AG04450 (cell line): ENCODE results near the gene KRTAP5-4. TPM values are rescaled to one million over a fixed set of nuclear protein-coding genes. Genes with fewer than 3 reads are reported as not detected.
"Not testable (repeated sequence)": the region's sequence is repeated elsewhere in the genome, so short reads cannot be mapped to it uniquely, and the experiment has no call there.

Experiments
- CTCF ChIA-PET: fragments of 300-600, 350-600 bp; formaldehyde crosslinking; extraction: SDS; loops from one replicate; lab custom pipeline; 2022; ENCODE audit warnings: antibody characterized with exemption, inconsistent platforms; lab: Charles Lee
- POLR2A ChIA-PET: fragments of 350-600 bp; formaldehyde crosslinking; extraction: SDS; loops from one replicate; lab custom pipeline; 2021; ENCODE audit warnings: antibody characterized with exemption, inconsistent platforms; lab: Yijun Ruan, JAX
- DNase-seq: peaks from one replicate; pipeline ENCODE4 v3.0.0-alpha.2; 2011; ENCODE audit warnings: low read depth, low spot score
- H3K27ac ChIP-seq: one replicate; pipeline ENCODE4 v1.5.1; 2012; ENCODE audit warnings: low read depth, low read length, control low read depth
- H3K27me3 ChIP-seq: one replicate; pipeline ENCODE4 v1.6.0; 2012; ENCODE audit warnings: low read length; ENCODE audit not compliant: control insufficient read depth, insufficient read depth
- H3K4me3 ChIP-seq: 2 replicates; pipeline ENCODE4 v1.5.1; 2011; ENCODE audit warnings: mild to moderate bottlenecking, low read depth, low read length, control low read depth
- H3K9me3 ChIP-seq: 2 replicates; pipeline ENCODE4 v1.5.1; 2012; ENCODE audit warnings: low read length; ENCODE audit not compliant: control insufficient read depth, insufficient read depth
- polyA plus RNA-seq: library from polyadenylated mRNA; depleted of rRNA; stranded (reverse); fragments of >200 nt; gene quantifications from 2 replicates; pipeline ENCODE4 v1.2.3, GENCODE V29; 2011
- TF ChIP-seq, protein P1 (sequence below): IDR thresholded peaks from 2 replicates; pipeline ENCODE4 v1.5.1; 2011; ENCODE audit warnings: low read depth, low read length, control low read depth, inconsistent platforms

Gene KRTAP5-4
- polyA plus RNA-seq, 1 experiment, result not detected

DNA sequence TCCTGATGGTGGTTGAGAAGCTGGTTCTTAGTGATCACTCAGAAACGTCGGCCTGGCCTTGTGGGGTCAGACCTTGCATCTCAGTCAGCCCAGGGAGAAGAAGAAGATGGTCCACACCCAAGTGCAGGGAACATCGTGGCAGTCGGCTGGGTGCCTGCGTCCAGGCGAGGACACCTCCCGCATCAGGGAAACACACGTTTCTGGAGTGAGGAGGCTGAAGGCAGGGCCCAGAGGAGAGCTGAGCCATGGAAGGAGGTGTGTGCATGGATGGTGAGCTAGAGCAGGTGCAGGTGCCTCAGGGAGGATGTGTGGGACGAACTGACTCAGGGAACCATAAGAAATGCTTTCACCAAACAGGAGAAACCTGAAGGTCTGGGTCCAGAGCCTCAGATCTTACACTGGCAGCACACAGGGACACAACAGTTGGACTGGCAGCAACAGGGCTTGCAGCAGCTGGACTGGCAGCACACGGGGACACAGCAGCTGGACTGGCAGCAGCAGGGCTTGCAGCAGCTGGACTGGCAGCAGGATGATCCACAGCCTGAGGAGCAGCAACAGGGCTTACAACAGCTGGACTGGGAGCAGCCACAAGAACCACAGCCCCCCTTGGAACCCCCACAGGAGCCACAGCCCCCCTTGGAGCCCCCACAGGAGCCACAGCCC is 24.5 kb downstream of the KRTAP5-4 start:
- peaks cover 37% of the 10 kb centered on the region for H3K27me3 ChIP-seq
- no peak overlapping the region for H3K27ac ChIP-seq
- POLR2A ChIA-PET, result interaction anchor here (0.6 kb wide), 1 partner anchor 21 kb away, joined by 3 read pairs; no protein-coding TSS in a partner anchor
- H3K4me3 ChIP-seq, result no peak overlapping the region
- DNase-seq, result no peak
- TF ChIP-seq, protein P1, sequence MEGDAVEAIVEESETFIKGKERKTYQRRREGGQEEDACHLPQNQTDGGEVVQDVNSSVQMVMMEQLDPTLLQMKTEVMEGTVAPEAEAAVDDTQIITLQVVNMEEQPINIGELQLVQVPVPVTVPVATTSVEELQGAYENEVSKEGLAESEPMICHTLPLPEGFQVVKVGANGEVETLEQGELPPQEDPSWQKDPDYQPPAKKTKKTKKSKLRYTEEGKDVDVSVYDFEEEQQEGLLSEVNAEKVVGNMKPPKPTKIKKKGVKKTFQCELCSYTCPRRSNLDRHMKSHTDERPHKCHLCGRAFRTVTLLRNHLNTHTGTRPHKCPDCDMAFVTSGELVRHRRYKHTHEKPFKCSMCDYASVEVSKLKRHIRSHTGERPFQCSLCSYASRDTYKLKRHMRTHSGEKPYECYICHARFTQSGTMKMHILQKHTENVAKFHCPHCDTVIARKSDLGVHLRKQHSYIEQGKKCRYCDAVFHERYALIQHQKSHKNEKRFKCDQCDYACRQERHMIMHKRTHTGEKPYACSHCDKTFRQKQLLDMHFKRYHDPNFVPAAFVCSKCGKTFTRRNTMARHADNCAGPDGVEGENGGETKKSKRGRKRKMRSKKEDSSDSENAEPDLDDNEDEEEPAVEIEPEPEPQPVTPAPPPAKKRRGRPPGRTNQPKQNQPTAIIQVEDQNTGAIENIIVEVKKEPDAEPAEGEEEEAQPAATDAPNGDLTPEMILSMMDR, result no peak
- CTCF ChIA-PET, result interaction anchor here (0.7 to 2.3 kb wide), 2 partner anchors 16 to 51 kb away, joined by 3 to 8 read pairs; no protein-coding TSS in a partner anchor
- H3K9me3 ChIP-seq, result no peaks in the 10 kb centered on the region

DNA sequence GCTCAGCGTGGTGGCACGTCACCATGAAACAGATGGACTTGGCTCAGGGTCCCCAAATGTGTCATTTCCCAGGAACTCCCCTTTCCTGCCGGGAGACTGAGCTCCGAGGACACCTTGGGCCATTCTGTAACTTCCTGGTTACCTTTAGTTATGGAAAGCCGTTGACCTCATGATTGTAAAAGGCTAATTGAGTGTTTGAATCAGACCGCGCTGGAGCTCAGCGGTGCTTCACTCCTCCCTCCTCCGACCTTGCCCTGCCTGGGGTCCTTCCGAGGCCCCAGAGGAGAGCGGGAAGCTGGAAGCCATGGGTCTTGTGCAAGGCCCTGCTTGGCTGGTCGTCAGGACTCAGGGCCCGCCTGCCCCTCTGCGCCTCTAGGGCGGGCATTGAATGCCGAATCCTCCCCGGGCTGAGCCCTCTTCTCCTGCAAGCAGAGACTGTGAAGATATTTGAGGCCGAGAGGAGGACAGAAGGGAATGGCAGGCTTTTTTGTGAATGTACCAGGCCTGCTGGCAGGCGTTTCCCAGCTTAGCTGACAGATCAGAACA is 25.3 kb downstream of the KRTAP5-4 start:
- CTCF ChIA-PET, result interaction anchor here (0.8 to 2.3 kb wide), 4 partner anchors 21 to 55 kb away, joined by 3 to 15 read pairs (median 6); no protein-coding TSS in a partner anchor
- DNase-seq, POLR2A ChIA-PET, H3K4me3 ChIP-seq, H3K9me3 ChIP-seq, H3K27ac ChIP-seq: not testable (repeated sequence)
- H3K27me3 ChIP-seq, result peaks cover 42% of the 10 kb centered on the region

DNA sequence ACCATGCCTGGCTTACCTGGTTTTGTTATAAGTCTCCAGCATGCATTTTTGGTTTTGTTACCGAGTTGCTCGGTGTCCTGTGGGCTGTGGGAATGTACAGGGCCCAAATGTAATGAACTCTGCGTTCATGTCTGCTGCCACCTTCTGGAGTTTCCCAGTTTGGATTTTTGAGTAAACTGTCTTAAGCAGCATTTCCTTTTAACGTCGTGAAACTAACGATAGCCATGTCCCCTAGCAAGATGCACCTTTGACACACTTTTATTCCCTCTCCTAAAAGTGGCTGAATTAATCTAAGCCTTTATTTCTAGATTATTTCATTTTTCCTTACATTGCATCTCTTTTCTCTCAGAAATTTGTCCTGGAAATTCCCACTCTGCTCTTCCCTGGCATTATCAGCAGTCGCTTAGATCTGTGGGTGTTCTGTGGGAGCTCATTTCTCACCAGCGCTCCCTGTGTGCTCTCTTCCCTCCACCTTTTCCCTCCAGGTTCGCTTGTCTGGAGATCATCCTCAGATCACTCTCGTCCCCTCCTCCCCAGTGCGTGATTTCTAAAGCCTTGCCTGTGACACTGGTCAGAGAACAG is 25.9 kb downstream of the KRTAP5-4 start:
- POLR2A ChIA-PET, result not testable (repeated sequence)
- CTCF ChIA-PET, result interaction anchor here (0.7 to 2.3 kb wide), 9 partner anchors 13 to 78 kb away, joined by 3 to 17 read pairs (median 5); no protein-coding TSS in a partner anchor

DNA sequence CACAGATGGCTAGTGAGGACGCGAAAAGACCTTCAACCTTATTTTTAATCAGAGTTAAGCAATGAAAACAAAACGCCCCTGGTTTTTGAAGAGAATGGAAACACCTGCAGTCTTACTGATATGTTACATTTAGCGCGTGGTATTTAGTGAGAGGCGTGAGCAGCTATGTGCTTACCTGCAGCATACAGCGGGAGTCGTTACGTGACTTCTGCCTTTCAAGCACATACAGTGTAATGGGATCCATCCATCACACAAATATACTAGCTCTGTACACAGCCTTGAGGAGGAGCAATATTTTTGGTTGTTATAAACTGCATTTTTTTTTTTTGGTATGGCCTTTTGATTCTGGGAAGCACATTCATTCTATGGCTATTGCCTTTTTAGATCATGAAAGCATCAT is 29.3 kb downstream of the KRTAP5-4 start:
- Histone ChIP-seq H3K27ac (no peak overlapping the region), H3K9me3 (no peaks in the 10 kb centered on the region), H3K4me3 (no peak overlapping the region), H3K27me3 (peaks cover 38% of the 10 kb centered on the region)
- no peak for DNase-seq
- TF ChIP-seq, protein P1, result no peak
- CTCF ChIA-PET, result interaction anchor here (0.6 kb wide), 1 partner anchor 20 kb away, joined by 3 read pairs; the partner anchor contains the start of gene DUSP8
- POLR2A ChIA-PET, result interaction anchor here (0.6 kb wide), 1 partner anchor 12 kb away, joined by 6 read pairs; no protein-coding TSS in a partner anchor

More for the DNA sequence above, 25.9 kb downstream of the KRTAP5-4 start:
- not testable (repeated sequence) for DNase-seq, H3K4me3 ChIP-seq, H3K9me3 ChIP-seq, H3K27ac ChIP-seq
- peaks cover 42% of the 10 kb centered on the region for H3K27me3 ChIP-seq

DNA sequence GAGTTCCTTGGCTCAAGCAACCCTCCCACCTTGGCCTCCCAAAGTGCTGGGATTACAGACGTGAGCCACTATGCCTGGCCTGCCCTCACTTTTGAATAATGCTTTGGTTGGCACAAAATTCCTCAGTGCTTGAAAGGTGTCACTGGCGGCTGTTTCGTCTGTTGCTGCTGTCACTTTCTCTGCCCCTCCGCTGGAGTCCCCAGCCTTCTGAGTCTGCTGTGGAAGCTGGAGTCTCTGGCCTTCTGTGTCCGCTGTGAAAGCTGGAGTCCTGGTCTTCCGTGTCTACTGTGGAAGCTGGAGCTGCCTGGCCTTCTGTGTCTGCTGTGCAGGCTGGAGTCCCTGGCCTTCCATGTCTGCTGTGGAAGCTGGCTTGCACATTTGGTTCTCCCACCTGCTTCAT is 31.9 kb downstream of the KRTAP5-4 start:
- no peak overlapping the region for H3K4me3 ChIP-seq
- peaks cover 28% of the 10 kb centered on the region for H3K27me3 ChIP-seq
- no peak overlapping the region for H3K27ac ChIP-seq
- H3K9me3 ChIP-seq, result no peaks in the 10 kb centered on the region
- TF ChIP-seq, protein P1, result no peak
- no peak for DNase-seq
- ChIA-PET POLR2A (interaction anchor here (0.8 kb wide), 1 partner anchor 201 kb away, joined by 5 read pairs; no protein-coding TSS in a partner anchor), CTCF (interaction anchor here (2.5 kb wide), 1 partner anchor 16 kb away, joined by 15 read pairs; no protein-coding TSS in a partner anchor)

DNA sequence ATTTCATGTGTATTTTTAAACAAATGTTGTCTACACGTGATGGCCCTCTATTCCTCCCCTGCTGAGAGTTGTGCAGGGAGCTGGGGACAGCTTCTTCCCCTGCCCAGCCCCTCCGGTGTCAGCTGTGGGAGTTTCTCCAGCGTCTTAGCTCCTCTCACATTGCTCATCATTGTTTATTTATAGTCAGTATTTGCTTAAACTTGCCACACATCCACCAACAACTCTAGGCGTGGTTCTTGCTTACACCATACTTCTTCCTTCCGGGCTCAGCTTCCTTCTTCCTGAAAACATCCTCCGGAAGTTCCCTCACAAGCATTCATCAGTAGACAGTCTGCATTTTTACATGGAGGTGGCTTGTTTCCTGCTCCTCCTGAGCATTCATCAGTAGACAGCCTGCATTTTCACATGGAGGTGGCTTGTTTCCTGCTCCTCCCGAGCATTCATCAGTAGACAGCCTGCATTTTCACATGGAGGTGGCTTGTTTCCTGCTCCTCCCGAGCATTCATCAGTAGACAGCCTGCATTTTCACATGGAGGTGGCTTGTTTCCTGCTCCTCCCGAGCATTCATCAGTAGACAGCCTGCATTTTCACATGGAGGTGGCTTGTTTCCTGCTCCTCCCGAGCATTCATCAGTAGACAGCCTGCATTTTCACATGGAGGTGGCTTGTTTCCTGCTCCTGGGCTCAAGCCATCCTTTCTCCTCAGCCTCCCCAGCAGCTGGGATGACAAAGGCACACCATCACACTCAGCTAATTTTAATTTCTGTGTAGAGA is 32.6 kb downstream of the KRTAP5-4 start:
- DNase-seq, H3K27ac ChIP-seq, H3K9me3 ChIP-seq, H3K4me3 ChIP-seq: not testable (repeated sequence)
- ChIA-PET POLR2A (interaction anchor here (0.8 kb wide), 1 partner anchor 200 kb away, joined by 5 read pairs; no protein-coding TSS in a partner anchor), CTCF (interaction anchor here (2.5 kb wide), 1 partner anchor 15 kb away, joined by 15 read pairs; no protein-coding TSS in a partner anchor)
- H3K27me3 ChIP-seq, result peaks cover 25% of the 10 kb centered on the region
